IPS-15b (cell line): ENCODE data around the gene GABBR2.
A peak's percentile ranks its signal among the peaks of the same experiment; 100 is the strongest.

Source experiments
- H3K27me3 ChIP-seq: one replicate; pipeline ENCODE4 v1.6.1; 2013; ENCODE audit warnings: low read length; ENCODE audit not compliant: control insufficient read depth, insufficient read depth
- H3K36me3 ChIP-seq: one replicate; pipeline ENCODE4 v1.6.1; 2013; ENCODE audit warnings: low read length; ENCODE audit not compliant: control insufficient read depth, insufficient read depth
- H3K4me1 ChIP-seq: one replicate; pipeline ENCODE4 v1.6.1; 2013; ENCODE audit warnings: mild to moderate bottlenecking, low read length; ENCODE audit not compliant: control insufficient read depth, insufficient read depth
- H3K4me3 ChIP-seq: one replicate; pipeline ENCODE4 v1.5.1; 2013; ENCODE audit warnings: low read depth, low read length
- H3K9ac ChIP-seq: one replicate; pipeline ENCODE4 v1.6.1; 2013; ENCODE audit warnings: low read depth, mild to moderate bottlenecking, low read length
- H3K9me3 ChIP-seq: one replicate; pipeline ENCODE4 v1.6.1; 2013; ENCODE audit warnings: mild to moderate bottlenecking, low read length; ENCODE audit not compliant: control insufficient read depth, insufficient read depth

Gene GABBR2

DNA sequence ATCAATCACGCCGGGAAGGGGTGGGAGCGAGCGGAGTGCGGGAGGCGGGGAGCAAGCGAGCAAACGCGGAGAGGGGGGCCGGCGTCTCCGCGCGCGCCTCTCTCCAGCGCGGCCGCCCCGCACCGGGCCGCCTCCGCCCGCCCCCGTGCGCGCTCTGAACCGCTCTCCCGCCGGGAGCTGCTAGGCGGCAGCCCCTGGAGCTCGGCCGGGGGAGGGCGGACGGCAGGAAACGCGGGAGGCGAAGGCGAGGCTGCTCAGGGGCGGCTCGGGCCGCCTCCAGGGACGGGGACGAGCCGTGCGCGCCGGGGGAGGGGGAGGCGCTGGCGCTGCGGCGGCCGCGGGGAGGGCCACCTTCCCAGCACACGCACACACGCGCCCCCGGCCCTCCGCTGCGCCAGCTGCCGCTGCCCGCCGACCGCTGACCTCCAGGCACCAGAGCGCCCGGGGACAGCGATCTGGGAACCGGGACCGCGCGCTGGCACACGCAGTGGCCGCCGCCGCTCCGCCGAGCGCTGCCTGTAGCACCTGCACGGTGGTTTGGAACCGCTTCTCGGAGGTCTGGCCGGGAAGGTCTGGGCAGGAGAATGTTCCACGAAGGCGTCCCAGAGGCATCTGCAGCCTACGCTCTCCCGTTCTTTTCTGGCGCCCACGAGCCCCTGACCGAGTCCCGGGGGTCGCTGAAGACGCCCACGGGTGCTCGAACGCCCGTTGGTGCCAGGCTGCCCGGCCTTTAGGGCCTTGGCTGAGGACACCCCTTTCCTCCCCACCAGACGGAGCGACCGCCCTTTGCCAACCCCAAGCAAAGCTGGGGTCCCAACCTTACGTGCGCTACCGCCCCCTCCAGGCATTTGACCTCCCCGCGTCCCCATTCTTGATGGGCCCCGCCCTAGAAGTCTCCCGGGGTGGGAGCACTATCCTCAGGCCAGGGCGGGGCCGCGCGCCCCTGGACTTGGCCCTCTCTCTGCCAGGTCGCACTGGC lies at the start of gene GABBR2:
Gene GABBR2 (minus strand): TSS at position 3 of the 979 bp plus-strand sequence. CDS start 198 bp downstream, outside the sequence.
- peaks cover 6% of the 10 kb centered on the region for H3K4me1 ChIP-seq
- H3K9ac ChIP-seq = no peak within 1 kb of the TSS
- peaks cover 70% of the 10 kb centered on the region for H3K27me3 ChIP-seq
- H3K9me3 ChIP-seq = no peaks in the 10 kb centered on the region
- peak within 1 kb of the TSS; percentile 63 for H3K4me3 ChIP-seq
- no peaks in the 10 kb centered on the region for H3K36me3 ChIP-seq

DNA sequence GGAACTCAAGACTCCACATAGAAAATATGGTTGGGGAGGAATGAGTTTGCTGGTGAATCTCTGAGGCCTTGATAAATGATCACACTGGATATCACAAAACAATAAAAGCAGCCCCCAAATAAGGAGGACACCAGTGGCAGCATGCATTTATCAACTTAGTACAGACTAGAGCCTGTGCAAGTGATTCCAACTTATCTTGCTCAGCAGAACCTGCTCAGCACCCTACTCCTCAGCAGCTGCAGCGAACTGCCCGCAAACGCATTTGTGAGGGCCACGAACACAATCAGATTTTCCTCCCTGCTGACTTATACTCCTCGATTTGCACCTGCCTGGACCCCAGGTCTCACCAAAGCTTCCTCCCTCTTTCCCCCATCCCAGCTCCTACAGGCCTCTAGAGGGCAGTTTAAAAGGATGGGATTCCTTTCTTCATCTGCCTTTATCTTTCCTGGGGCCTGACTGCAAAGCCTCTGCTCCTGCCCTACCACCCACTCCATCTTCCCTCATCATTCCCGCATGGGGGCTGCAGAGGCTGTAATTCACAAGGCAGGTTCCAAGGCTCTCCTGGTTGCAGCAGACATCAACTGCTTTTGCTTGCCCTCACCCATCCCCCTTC lies 46.4 kb upstream of the GABBR2 start:
- Histone ChIP-seq H3K9ac (no peak overlapping the region), H3K27me3 (no peaks in the 10 kb centered on the region), H3K36me3 (peaks cover 9% of the 10 kb centered on the region), H3K4me3 (no peak overlapping the region), H3K9me3 (no peaks in the 10 kb centered on the region), H3K4me1 (no peaks in the 10 kb centered on the region)

- Histone ChIP-seq H3K4me3 (no peak overlapping the region), H3K36me3 (peaks cover 11% of the 10 kb centered on the region), H3K9me3 (no peaks in the 10 kb centered on the region), H3K27me3 (no peaks in the 10 kb centered on the region), H3K4me1 (no peaks in the 10 kb centered on the region), H3K9ac (no peak overlapping the region)
Measured at GRCh38 chr9:98751210-98751609, 42.5 kb upstream of the GABBR2 start.

GRCh38 chr9:98750364-98751060 lies 41.8 kb upstream of the GABBR2 start:
- no peaks in the 10 kb centered on the region for H3K9me3 ChIP-seq
- peaks cover 11% of the 10 kb centered on the region for H3K36me3 ChIP-seq
- no peaks in the 10 kb centered on the region for H3K27me3 ChIP-seq
- H3K4me3 ChIP-seq = no peak overlapping the region
- no peaks in the 10 kb centered on the region for H3K4me1 ChIP-seq
- no peak overlapping the region for H3K9ac ChIP-seq

DNA sequence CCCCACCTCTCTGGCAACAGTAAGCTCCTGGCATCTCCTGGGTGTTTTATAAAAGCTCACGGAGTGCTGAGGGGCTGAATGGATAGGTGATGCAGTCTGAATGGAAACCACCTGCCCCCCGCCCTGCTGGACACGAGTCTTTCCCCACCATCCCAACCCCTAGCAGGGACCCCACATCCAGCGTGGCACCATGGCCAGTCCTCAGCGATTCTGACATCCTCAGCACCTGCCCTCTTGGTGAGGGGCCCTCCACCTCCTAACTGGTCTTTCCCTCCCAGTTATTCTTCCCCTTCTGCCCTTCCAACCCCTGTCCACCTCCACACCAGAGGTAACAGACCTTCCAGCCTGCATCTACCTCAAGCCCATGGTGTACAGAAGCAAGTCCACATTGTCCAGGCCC lies 38.7 kb upstream of the GABBR2 start:
- Histone ChIP-seq H3K36me3 (peaks cover 6% of the 10 kb centered on the region), H3K9me3 (no peaks in the 10 kb centered on the region), H3K4me1 (no peaks in the 10 kb centered on the region), H3K4me3 (no peak overlapping the region), H3K9ac (no peak overlapping the region), H3K27me3 (no peaks in the 10 kb centered on the region)

DNA sequence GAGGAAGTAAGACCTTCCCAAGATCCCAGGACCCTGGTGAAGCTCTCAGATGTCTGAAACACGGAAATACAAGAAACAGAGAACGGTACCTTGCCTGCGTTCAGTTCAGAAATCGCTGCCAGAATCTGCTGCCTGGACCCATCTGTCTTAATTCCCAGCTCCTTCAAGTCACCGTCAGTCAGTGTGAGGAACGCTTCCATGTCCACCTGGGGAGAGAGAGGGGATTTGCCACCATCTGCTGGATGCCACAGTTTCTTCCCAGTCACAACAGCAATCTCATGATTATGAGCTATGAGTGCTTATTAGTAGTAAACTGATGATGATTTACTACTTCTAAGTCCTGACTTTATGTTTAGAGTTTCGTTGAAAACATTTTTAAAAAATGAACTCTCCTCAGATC lies 36.7 kb upstream of the GABBR2 start:
- Histone ChIP-seq H3K4me1 (no peaks in the 10 kb centered on the region), H3K9me3 (no peaks in the 10 kb centered on the region), H3K36me3 (peaks cover 4% of the 10 kb centered on the region), H3K4me3 (no peak overlapping the region), H3K27me3 (no peaks in the 10 kb centered on the region), H3K9ac (no peak overlapping the region)

GRCh38 chr9:98743818-98744611 lies 35.3 kb upstream of the GABBR2 start:
- Histone ChIP-seq H3K4me1 (no peaks in the 10 kb centered on the region), H3K4me3 (no peak overlapping the region), H3K27me3 (no peaks in the 10 kb centered on the region), H3K9me3 (no peaks in the 10 kb centered on the region), H3K9ac (no peak overlapping the region), H3K36me3 (no peaks in the 10 kb centered on the region)

DNA sequence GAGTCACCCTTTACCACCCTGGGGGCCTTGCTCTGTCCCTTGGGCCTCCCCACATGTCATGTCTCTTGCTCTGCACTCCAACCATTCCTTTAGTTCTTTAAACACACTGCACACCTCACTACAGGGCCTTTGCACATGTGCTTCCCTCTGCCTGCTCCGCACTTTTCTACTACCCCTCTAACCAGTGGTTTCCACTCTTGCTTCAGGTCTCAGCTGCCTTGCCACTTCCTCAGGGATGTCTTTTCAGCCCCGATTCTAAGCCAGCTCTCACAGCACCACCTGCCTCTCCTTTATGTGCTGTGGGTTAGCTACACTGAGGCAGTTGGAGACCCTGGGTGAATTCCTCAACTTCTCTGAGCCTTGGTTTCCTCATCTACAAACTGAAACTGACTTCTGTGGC lies 34.6 kb upstream of the GABBR2 start:
- no peaks in the 10 kb centered on the region for H3K27me3 ChIP-seq
- H3K4me3 ChIP-seq = no peak overlapping the region
- H3K36me3 ChIP-seq = no peaks in the 10 kb centered on the region
- no peaks in the 10 kb centered on the region for H3K9me3 ChIP-seq
- no peaks in the 10 kb centered on the region for H3K4me1 ChIP-seq
- H3K9ac ChIP-seq = no peak overlapping the region

GRCh38 chr9:98742325-98743280 lies 33.9 kb upstream of the GABBR2 start:
- H3K27me3 ChIP-seq = no peaks in the 10 kb centered on the region
- no peaks in the 10 kb centered on the region for H3K4me1 ChIP-seq
- H3K4me3 ChIP-seq = no peak overlapping the region
- H3K9ac ChIP-seq = no peak overlapping the region
- no peaks in the 10 kb centered on the region for H3K36me3 ChIP-seq
- no peaks in the 10 kb centered on the region for H3K9me3 ChIP-seq

- no peak overlapping the region for H3K4me3 ChIP-seq
- no peaks in the 10 kb centered on the region for H3K27me3 ChIP-seq
- H3K9me3 ChIP-seq = no peaks in the 10 kb centered on the region
- no peaks in the 10 kb centered on the region for H3K4me1 ChIP-seq
- peaks cover 7% of the 10 kb centered on the region for H3K36me3 ChIP-seq
- no peak overlapping the region for H3K9ac ChIP-seq
Measured at GRCh38 chr9:98740226-98740881, 31.6 kb upstream of the GABBR2 start.
